HEK293 (cell line): ENCODE results near the gene SLC11A2.

Source experiments
- CTCF ChIA-PET: fragments of 350-600 bp; formaldehyde crosslinking; extraction: SDS; loops from one replicate; lab custom pipeline; 2021; ENCODE audit warnings: antibody characterized with exemption; lab: Yijun Ruan, JAX
- POLR2A ChIA-PET: fragments of 300-600 bp; formaldehyde crosslinking; extraction: SDS; loops from one replicate; lab custom pipeline; 2020; ENCODE audit warnings: antibody characterized with exemption, inconsistent platforms; lab: Yijun Ruan, JAX
- H3K27ac ChIP-seq: fragments of 200-500 bp; sonication (Bioruptor generic); 2 replicates; pipeline ENCODE4 v1.5.1; 2014; ENCODE audit warnings: low read depth, low read length, control low read depth, inconsistent platforms; ENCODE audit errors: extremely low read depth
- H3K36me3 ChIP-seq, 2 experiments: fragments of 200-500 bp in 1 of 2; sonication (Bioruptor generic) in 1 of 2; 1 replicate in 1 of 2; 2 replicates in 1 of 2; pipeline ENCODE4 v1.5.1; 2014 to 2017; ENCODE audit warnings: inconsistent platforms in 2 of 2, low read length in 2 of 2; ENCODE audit not compliant: control insufficient read depth in 2 of 2, insufficient read depth in 1 of 2
- H3K4me1 ChIP-seq: fragments of 200-500 bp; sonication (Bioruptor generic); 2 replicates; pipeline ENCODE4 v1.5.1; 2014; ENCODE audit warnings: mild to moderate bottlenecking, low read length, inconsistent platforms; ENCODE audit not compliant: control insufficient read depth, insufficient read depth
- H3K4me3 ChIP-seq: 2 replicates; pipeline ENCODE4 v1.5.1; 2011; ENCODE audit warnings: low read depth, mild to moderate bottlenecking, control low read depth, low read length, moderate library complexity
- H3K9me3 ChIP-seq: fragments of 200-500 bp; sonication (Bioruptor generic); 2 replicates; pipeline ENCODE4 v1.5.1; 2014; ENCODE audit warnings: low read depth, low read length, inconsistent platforms; ENCODE audit not compliant: control insufficient read depth, insufficient read depth
- KLF1 ChIP-seq: fragments of 450-650 bp; formaldehyde crosslinking; IDR thresholded peaks from 2 replicates; pipeline ENCODE4 v1.5.1; 2016; ENCODE audit warnings: missing biosample characterization, missing genetic modification characterization
- MZF1 ChIP-seq: fragments of 450-650 bp; formaldehyde crosslinking; IDR thresholded peaks from 2 replicates; pipeline ENCODE4 v1.5.1; 2017; ENCODE audit warnings: missing biosample characterization, missing genetic modification characterization, borderline replicate concordance
- PRDM2 ChIP-seq: fragments of 450-650 bp; formaldehyde crosslinking; IDR thresholded peaks from 2 replicates; pipeline ENCODE4 v1.5.1; 2016; ENCODE audit warnings: missing biosample characterization, missing genetic modification characterization, borderline replicate concordance
- SCRT2 ChIP-seq: fragments of 450-650 bp; formaldehyde crosslinking; IDR thresholded peaks from 2 replicates; pipeline ENCODE4 v1.5.1; 2016; ENCODE audit warnings: missing biosample characterization, missing genetic modification characterization
- SP2 ChIP-seq: fragments of 450-650 bp; formaldehyde crosslinking; IDR thresholded peaks from 2 replicates; pipeline ENCODE4 v1.5.1; 2016; ENCODE audit warnings: missing biosample characterization, missing genetic modification characterization
- SP3 ChIP-seq: fragments of 450-650 bp; formaldehyde crosslinking; IDR thresholded peaks from 2 replicates; pipeline ENCODE4 v1.5.1; 2016; ENCODE audit warnings: missing biosample characterization, missing genetic modification characterization
- ZNF121 ChIP-seq: fragments of 450-650 bp; formaldehyde crosslinking; IDR thresholded peaks from 2 replicates; pipeline ENCODE4 v1.5.1; 2016; ENCODE audit warnings: missing biosample characterization, missing genetic modification characterization
- ZNF133 ChIP-seq: fragments of 450-650 bp; formaldehyde crosslinking; IDR thresholded peaks from 2 replicates; pipeline ENCODE4 v1.5.1; 2016; ENCODE audit warnings: missing biosample characterization, missing genetic modification characterization
- ZNF324 ChIP-seq: fragments of 450-650 bp; formaldehyde crosslinking; IDR thresholded peaks from 2 replicates; pipeline ENCODE4 v1.5.1; 2016; ENCODE audit warnings: missing biosample characterization, missing genetic modification characterization
- ZNF544 ChIP-seq: fragments of 450-650 bp; formaldehyde crosslinking; IDR thresholded peaks from 2 replicates; pipeline ENCODE4 v1.5.0; 2017; ENCODE audit warnings: missing biosample characterization, missing genetic modification characterization
- ZNF548 ChIP-seq: fragments of 450-650 bp; formaldehyde crosslinking; IDR thresholded peaks from 2 replicates; pipeline ENCODE4 v1.5.1; 2016; ENCODE audit warnings: missing biosample characterization, missing genetic modification characterization
- ZNF560 ChIP-seq: fragments of 450-650 bp; formaldehyde crosslinking; IDR thresholded peaks from 2 replicates; pipeline ENCODE4 v1.5.1; 2017; ENCODE audit warnings: missing biosample characterization, missing genetic modification characterization, borderline replicate concordance
- ZNF639 ChIP-seq: fragments of 450-650 bp; formaldehyde crosslinking; IDR thresholded peaks from 2 replicates; pipeline ENCODE4 v1.5.1; 2016; ENCODE audit warnings: missing biosample characterization, missing genetic modification characterization
- ZNF660 ChIP-seq: fragments of 450-650 bp; IDR thresholded peaks from 2 replicates; pipeline ENCODE4 v1.5.1; 2018; ENCODE audit warnings: missing biosample characterization, mild to moderate bottlenecking, missing genetic modification characterization
- ZNF670 ChIP-seq: fragments of 450-650 bp; formaldehyde crosslinking; IDR thresholded peaks from 2 replicates; pipeline ENCODE4 v1.5.1; 2016; ENCODE audit warnings: missing biosample characterization, missing genetic modification characterization, low read depth
- ZNF830 ChIP-seq: fragments of 450-650 bp; IDR thresholded peaks from 2 replicates; pipeline ENCODE4 v1.5.0; 2018; ENCODE audit warnings: missing biosample characterization, missing genetic modification characterization, low read depth, mild to moderate bottlenecking, moderate library complexity
- ZSCAN30 ChIP-seq: fragments of 450-650 bp; IDR thresholded peaks from 2 replicates; pipeline ENCODE4 v1.5.1; 2018; ENCODE audit warnings: missing biosample characterization, mild to moderate bottlenecking, missing genetic modification characterization, moderate library complexity
- ZXDB ChIP-seq: fragments of 450-650 bp; formaldehyde crosslinking; IDR thresholded peaks from 2 replicates; pipeline ENCODE4 v1.5.1; 2016; ENCODE audit warnings: missing biosample characterization, missing genetic modification characterization
- TF ChIP-seq, protein P1 (sequence below): fragments of 450-650 bp; IDR thresholded peaks from 2 replicates; pipeline ENCODE4 v1.5.1; 2018; ENCODE audit warnings: missing biosample characterization, missing genetic modification characterization
- TF ChIP-seq, protein P2 (sequence below): fragments of 450-650 bp; formaldehyde crosslinking; IDR thresholded peaks from 2 replicates; pipeline ENCODE4 v1.5.1; 2017; ENCODE audit warnings: missing biosample characterization, missing genetic modification characterization
- TF ChIP-seq, protein P3 (sequence below): sonication (generic); formaldehyde crosslinking; IDR thresholded peaks from 2 replicates; pipeline ENCODE4 v1.8.1; 2022; ENCODE audit warnings: mild to moderate bottlenecking, moderate library complexity, missing genetic modification reagents

The SLC11A2 gene

GRCh38 chr12:51065530-51065929, 39.3 kb upstream of the SLC11A2 start:
- ChIA-PET POLR2A (no interaction called here), CTCF (interaction anchor here (0.9 kb wide), 1 partner anchor 276 kb away, joined by 3 read pairs; no protein-coding TSS in a partner anchor)
- Histone ChIP-seq H3K9me3 (no peaks in the 10 kb centered on the region), H3K4me1 (no peaks in the 10 kb centered on the region), H3K36me3 (peaks cover 26 to 83% of the 10 kb centered on the region in 2 experiments), H3K4me3 (no peak overlapping the region), H3K27ac (no peak overlapping the region)
- TF ChIP-seq ZNF660 (no peak), KLF1 (tag by site-specific recombination) (no peak), SP3 (tag by site-specific recombination) (no peak), ZNF121 (peak; percentile 88), ZNF544 (tag by site-specific recombination) (no peak)

DNA sequence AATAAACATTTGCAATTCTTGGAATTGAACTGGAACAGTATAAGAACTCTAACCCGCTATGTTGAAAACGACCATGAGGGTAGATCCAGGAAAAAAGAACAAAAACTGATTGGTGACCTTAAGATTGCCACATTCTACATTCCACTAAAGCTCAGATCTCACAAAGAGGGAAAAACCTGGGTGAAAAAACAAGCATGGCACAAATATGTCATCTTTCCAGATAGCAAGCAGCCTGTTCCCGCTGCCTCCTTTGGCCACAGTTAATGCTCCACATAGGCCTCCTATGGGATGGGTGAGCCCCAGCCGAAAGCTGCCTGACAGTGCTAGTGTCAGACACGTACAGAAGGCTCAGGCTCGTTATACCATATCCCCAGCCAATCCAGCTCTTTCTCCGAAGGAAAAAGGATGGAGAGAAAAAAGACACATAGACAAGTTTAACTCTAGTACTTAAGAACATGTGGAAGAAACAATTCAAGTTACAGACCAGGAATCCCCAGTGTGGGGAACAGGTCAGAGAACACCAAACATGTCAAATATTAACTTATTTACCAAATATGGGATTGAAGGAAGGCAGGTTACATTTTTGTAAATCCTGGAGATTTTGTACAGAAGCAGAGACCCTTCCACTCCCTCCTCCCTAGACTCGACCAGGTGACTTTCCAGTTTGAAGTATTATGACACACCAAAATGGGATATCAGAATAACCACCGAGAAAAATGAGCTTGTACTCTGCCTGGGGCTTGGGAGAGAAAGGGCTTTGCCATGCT, 36.6 kb upstream of the SLC11A2 start:
- ChIA-PET POLR2A (interaction anchor here (1.4 kb wide), 1 partner anchor 11 kb away, joined by 4 read pairs; no protein-coding TSS in a partner anchor), CTCF (no interaction called here)
- TF ChIP-seq, protein P1, sequence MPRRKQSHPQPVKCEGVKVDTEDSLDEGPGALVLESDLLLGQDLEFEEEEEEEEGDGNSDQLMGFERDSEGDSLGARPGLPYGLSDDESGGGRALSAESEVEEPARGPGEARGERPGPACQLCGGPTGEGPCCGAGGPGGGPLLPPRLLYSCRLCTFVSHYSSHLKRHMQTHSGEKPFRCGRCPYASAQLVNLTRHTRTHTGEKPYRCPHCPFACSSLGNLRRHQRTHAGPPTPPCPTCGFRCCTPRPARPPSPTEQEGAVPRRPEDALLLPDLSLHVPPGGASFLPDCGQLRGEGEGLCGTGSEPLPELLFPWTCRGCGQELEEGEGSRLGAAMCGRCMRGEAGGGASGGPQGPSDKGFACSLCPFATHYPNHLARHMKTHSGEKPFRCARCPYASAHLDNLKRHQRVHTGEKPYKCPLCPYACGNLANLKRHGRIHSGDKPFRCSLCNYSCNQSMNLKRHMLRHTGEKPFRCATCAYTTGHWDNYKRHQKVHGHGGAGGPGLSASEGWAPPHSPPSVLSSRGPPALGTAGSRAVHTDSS: no peak
- TF ChIP-seq, protein P2, sequence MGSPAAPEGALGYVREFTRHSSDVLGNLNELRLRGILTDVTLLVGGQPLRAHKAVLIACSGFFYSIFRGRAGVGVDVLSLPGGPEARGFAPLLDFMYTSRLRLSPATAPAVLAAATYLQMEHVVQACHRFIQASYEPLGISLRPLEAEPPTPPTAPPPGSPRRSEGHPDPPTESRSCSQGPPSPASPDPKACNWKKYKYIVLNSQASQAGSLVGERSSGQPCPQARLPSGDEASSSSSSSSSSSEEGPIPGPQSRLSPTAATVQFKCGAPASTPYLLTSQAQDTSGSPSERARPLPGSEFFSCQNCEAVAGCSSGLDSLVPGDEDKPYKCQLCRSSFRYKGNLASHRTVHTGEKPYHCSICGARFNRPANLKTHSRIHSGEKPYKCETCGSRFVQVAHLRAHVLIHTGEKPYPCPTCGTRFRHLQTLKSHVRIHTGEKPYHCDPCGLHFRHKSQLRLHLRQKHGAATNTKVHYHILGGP: no peak
- TF ChIP-seq ZSCAN30 (tag by site-specific recombination): no peak
- no peak for TF ChIP-seq ZNF830 (tag by site-specific recombination)
- TF ChIP-seq ZNF133 (tag by site-specific recombination): no peak
- TF ChIP-seq ZNF560 (tag by site-specific recombination): no peak
- no peak for TF ChIP-seq ZNF548 (tag by site-specific recombination)
- TF ChIP-seq, protein P3, sequence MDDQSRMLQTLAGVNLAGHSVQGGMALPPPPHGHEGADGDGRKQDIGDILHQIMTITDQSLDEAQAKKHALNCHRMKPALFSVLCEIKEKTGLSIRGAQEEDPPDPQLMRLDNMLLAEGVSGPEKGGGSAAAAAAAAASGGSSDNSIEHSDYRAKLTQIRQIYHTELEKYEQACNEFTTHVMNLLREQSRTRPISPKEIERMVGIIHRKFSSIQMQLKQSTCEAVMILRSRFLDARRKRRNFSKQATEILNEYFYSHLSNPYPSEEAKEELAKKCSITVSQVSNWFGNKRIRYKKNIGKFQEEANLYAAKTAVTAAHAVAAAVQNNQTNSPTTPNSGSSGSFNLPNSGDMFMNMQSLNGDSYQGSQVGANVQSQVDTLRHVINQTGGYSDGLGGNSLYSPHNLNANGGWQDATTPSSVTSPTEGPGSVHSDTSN: no peak
- TF ChIP-seq MZF1 (tag by site-specific recombination): no peak
- TF ChIP-seq SCRT2: no peak
- H3K27ac ChIP-seq: no peak overlapping the region
- H3K4me3 ChIP-seq: no peak overlapping the region
- peaks cover 28 to 93% of the 10 kb centered on the region in 2 experiments for H3K36me3 ChIP-seq
- no peaks in the 10 kb centered on the region for H3K9me3 ChIP-seq
- no peaks in the 10 kb centered on the region for H3K4me1 ChIP-seq

- H3K9me3 ChIP-seq: no peaks in the 10 kb centered on the region
- H3K4me1 ChIP-seq: no peaks in the 10 kb centered on the region
- POLR2A ChIA-PET: no interaction called here
- H3K36me3 ChIP-seq: peaks cover 43 to 93% of the 10 kb centered on the region in 2 experiments
- H3K4me3 ChIP-seq: no peak overlapping the region
- H3K27ac ChIP-seq: no peak overlapping the region
- CTCF ChIA-PET: no interaction called here
- TF ChIP-seq ZNF670 (tag by site-specific recombination): no peak
- TF ChIP-seq PRDM2 (tag by site-specific recombination): no peak
- TF ChIP-seq ZNF639 (tag by site-specific recombination): no peak
- TF ChIP-seq MZF1 (tag by site-specific recombination): no peak
- no peak for TF ChIP-seq ZXDB (tag by site-specific recombination)
- TF ChIP-seq ZNF324 (tag by site-specific recombination): no peak
- TF ChIP-seq SP2 (tag by site-specific recombination): no peak
These were observed 32.9 kb upstream of the SLC11A2 start for GRCh38 chr12:51059086-51059485.
